Left ventricle myocardium inferior (tissue), 1 donor: Measurements from ENCODE around the gene NADK. TPM values are rescaled to one million over a fixed set of nuclear protein-coding genes. Genes with fewer than 3 reads are reported as not detected.

ENCODE experiments used
- DNase-seq: peaks from one replicate; pipeline ENCODE4 v3.0.0-alpha.2; 2020
- H3K27ac ChIP-seq: fragments of 200-600 bp; replicated peaks from 2 replicates; pipeline ENCODE4 v1.8.0; 2021
- H3K27me3 ChIP-seq: fragments of 200-600 bp; 2 replicates; pipeline ENCODE4 v1.8.0; 2021; ENCODE audit warnings: low read depth
- H3K36me3 ChIP-seq: fragments of 200-600 bp; 2 replicates; pipeline ENCODE4 v1.8.0; 2021
- H3K4me1 ChIP-seq: fragments of 200-600 bp; 2 replicates; pipeline ENCODE4 v1.8.0; 2021
- H3K4me3 ChIP-seq: fragments of 200-600 bp; 2 replicates; pipeline ENCODE4 v1.8.0; 2021; ENCODE audit warnings: mild to moderate bottlenecking, moderate library complexity
- H3K9me3 ChIP-seq: fragments of 200-600 bp; replicated peaks from 2 replicates; pipeline ENCODE4 v1.8.0; 2021
- intact Hi-C: fragments of 100-400 bp; cut with micrococcal nuclease; formaldehyde crosslinking; loops from one replicate; pipeline ENCODE4 v1.11.0; 2022
- total RNA-seq: library from RNA; stranded (reverse); fragmentation: NEBNext Ultra II Directional; extraction: Animal tissue kit (Norgen Biotek cat#: 25700); gene quantifications from one replicate; pipeline ENCODE4 v1.2.1, GENCODE V29; 2021
- TF ChIP-seq, protein P1 (sequence below): fragments of 200-600 bp; IDR thresholded peaks from 2 replicates; pipeline ENCODE4 v1.8.0; 2021; ENCODE audit warnings: antibody characterized with exemption, mild to moderate bottlenecking, borderline replicate concordance
- donor health status: DM: no; HTN: yes; CAD: no; lungs with severe emphysema.

Gene NADK
- total RNA-seq, 1 donor from 2014 or later: 25.3 TPM

DNA sequence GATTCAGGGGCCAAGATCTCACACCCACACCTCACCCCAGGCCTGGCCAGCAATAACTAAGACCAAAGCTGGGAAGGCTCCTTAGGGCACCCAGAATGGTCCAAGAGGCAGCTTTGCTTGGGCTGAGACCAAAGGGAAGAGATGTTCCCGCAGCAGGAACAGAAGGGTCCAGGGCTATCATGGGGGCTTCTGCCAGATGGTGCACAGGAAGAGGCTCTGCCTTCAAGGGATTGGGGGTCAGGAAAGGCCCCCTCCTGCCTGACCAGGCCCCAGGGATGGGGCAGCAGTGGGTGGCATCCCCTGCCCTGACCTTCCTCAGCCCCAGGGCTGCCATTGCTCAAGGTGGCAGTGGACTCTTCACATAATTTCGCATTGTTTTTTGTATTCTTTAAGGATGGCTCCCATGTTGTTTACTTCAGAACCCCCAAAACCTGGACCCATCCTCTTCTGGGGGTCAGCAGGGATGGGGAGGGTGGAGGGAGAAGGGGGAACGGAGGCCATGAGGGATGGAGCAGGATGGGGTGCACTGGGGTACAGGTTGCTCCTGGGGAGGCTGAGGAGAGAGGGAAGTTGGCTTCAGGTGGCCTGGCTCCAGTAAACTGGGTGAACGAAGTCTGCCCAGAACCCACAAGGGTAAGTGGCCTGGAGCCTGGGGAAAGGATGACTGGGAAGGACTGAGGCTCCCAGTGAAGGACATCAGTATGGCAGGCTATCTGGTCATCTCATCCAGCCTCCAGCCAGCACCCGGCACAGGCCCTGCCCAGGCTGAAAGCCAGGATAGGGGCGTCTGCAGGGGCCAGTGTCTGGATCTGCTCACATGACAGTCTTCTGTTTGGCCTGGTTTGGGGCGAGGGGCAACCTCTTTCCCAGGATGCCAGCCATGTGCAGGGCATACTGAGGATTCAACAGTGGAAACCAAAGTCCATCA is 2.6 kb upstream of the NADK start:
- no peak overlapping the region for H3K4me3 ChIP-seq
- H3K9me3 ChIP-seq: no peaks in the 10 kb centered on the region
- DNase-seq: no peak
- H3K36me3 ChIP-seq: peaks cover 13% of the 10 kb centered on the region
- peaks cover 78% of the 10 kb centered on the region for H3K4me1 ChIP-seq
- TF ChIP-seq, protein P1, sequence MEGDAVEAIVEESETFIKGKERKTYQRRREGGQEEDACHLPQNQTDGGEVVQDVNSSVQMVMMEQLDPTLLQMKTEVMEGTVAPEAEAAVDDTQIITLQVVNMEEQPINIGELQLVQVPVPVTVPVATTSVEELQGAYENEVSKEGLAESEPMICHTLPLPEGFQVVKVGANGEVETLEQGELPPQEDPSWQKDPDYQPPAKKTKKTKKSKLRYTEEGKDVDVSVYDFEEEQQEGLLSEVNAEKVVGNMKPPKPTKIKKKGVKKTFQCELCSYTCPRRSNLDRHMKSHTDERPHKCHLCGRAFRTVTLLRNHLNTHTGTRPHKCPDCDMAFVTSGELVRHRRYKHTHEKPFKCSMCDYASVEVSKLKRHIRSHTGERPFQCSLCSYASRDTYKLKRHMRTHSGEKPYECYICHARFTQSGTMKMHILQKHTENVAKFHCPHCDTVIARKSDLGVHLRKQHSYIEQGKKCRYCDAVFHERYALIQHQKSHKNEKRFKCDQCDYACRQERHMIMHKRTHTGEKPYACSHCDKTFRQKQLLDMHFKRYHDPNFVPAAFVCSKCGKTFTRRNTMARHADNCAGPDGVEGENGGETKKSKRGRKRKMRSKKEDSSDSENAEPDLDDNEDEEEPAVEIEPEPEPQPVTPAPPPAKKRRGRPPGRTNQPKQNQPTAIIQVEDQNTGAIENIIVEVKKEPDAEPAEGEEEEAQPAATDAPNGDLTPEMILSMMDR: no peak
- intact Hi-C loops: no loop called here
- H3K27ac ChIP-seq: peak overlapping the region; percentile 97
- no peaks in the 10 kb centered on the region for H3K27me3 ChIP-seq

DNA sequence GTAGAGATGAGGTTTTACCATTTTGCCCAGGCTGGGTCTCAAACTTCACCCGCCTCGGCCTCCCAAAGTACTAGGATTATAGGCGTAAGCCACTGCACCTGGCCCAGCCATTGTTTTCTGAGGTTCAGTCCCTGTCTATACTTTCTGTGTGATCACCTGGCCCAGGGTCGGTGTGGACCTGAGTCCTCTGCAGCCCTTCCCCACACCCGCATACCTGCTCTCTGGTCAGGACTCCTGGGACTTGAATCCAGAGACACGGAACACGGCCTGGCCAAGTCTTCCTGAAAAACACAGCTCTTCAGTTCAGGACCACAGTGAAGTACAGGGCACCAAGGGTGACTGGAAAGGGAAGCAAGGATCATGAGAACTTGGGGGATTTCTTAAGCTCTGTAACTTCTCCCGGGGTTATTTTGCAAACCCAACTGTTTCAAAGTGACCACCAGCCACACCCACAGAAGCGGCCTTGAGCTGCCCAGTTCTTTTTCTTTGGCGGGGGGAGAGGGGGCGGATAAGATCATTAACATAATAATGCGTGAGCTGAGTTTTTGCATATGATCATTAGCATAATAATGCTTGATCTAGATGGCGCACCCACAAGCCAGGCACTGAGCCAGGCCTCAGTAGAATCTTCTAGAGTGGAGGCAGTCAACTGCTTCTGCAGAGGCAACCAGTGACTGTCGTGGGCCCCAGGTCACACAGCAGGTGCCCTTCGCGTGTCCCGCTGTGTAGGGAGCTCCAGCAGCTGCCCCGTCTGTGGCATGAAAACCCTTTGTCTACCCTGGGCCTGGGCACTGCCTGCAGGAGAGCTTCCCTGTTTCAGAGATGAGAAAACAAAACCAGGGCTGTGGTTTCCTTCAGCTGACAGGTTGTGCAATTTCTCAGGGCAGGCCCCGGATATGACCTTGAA is 1.7 kb upstream of the NADK start:
- H3K27ac ChIP-seq: peak overlapping the region; percentile 97

DNA sequence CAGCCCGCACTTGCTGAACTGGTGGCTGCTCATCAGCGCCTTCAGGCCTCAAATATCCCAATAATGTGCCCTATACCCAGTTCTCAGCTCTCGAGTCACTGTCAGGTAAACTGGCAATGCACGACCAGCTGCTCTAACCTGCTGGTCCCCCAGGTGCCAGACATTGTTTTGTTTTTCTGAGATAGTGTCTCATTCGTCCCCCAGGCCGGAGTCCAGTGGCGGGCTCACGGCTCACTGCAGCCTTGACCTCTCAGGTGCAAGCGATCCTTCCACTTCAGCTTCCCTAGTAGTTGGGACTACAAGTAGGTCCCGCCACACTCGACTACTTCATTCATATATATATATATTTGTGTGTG is 1.0 kb upstream of the NADK start:
- Histone ChIP-seq H3K36me3 (no peaks in the 10 kb centered on the region), H3K4me1 (peaks cover 93% of the 10 kb centered on the region), H3K27ac (peak overlapping the region; percentile 97), H3K27me3 (no peaks in the 10 kb centered on the region), H3K4me3 (peak overlapping the region; percentile 98), H3K9me3 (no peaks in the 10 kb centered on the region)
- TF ChIP-seq, protein P1: no peak
- no peak for DNase-seq
- intact Hi-C loops: no loop called here

More for the DNA sequence above, 1.7 kb upstream of the NADK start:
- Histone ChIP-seq H3K27me3 (no peaks in the 10 kb centered on the region), H3K36me3 (peaks cover 4% of the 10 kb centered on the region), H3K9me3 (no peaks in the 10 kb centered on the region), H3K4me3 (peak overlapping the region; percentile 98), H3K4me1 (peaks cover 87% of the 10 kb centered on the region)
- TF ChIP-seq, protein P1: no peak
- DNase-seq: peak; percentile 55
- intact Hi-C loops: no loop called here

DNA sequence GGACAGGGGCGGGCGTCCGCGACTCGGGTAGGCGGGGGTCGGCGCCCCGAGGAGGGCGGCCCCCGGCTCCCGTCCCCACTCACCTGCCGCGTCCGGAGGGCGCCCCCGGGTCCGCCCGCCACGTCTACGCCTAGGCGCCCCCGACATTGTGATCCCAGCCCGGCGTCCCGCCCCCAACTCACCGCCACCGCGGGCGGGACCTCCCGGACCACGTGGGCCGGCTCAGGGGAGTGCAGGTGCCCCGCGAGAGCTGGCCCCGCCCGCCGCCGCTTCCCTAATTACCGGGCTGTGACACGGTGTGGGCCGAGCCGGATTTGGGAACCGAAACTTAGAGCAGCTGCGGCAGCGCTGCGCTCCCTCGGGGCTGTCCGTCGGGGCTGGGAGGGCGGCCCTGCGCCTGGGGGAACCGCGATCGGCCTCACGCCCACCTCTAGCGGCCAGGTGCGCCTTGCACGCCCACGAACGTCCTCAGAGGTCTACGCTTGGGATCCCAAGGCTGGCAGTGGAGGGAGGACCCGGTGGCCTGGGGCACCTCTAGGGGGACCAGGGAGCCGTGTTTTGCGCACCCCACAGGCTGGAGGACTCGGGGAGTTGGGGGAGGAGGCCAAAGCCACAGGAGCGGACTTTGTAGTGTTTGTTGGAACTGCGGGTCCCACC is 521 bp upstream of the NADK start:
- Histone ChIP-seq H3K27me3 (no peaks in the 10 kb centered on the region), H3K27ac (peak overlapping the region; percentile 97), H3K4me1 (peaks cover 92% of the 10 kb centered on the region), H3K36me3 (no peaks in the 10 kb centered on the region), H3K9me3 (no peaks in the 10 kb centered on the region), H3K4me3 (peak overlapping the region; percentile 98)
- TF ChIP-seq, protein P1: peak; percentile 15
- DNase-seq: peak; percentile 80
- intact Hi-C loops: no loop called here

DNA sequence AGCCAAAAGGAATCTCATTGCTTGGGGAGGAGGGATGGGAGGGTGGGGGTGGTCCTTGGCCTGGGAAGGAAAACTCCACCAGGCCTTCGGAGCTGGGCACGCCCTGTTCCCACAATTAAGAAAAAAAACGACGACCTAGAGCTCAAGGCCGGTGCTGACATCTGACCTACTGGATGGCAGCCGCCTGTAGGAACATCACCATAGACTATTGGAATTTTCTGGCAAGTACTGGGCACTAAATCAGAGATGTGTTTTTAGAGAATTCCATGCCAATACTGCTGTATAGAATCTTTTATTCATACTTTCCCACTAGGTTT is 729 bp downstream of the NADK start:
- peaks cover 80% of the 10 kb centered on the region for H3K4me1 ChIP-seq

More for the DNA sequence above, 729 bp downstream of the NADK start:
- Histone ChIP-seq H3K27ac (peak overlapping the region; percentile 97), H3K9me3 (no peaks in the 10 kb centered on the region), H3K4me3 (peak overlapping the region; percentile 98), H3K27me3 (no peaks in the 10 kb centered on the region), H3K36me3 (peaks cover 4% of the 10 kb centered on the region)
- peak; percentile 54 for DNase-seq
- TF ChIP-seq, protein P1: no peak
- intact Hi-C loops: no loop called here
